ENCODE results near the gene ING4. TPM values are rescaled to one million over a fixed set of nuclear protein-coding genes. Genes with fewer than 3 reads are reported as not detected.

ING4 gene
- polyA plus RNA-seq, 1 of the 3 experiments (the other 2 are of a cell fraction), result 96.5 TPM

DNA sequence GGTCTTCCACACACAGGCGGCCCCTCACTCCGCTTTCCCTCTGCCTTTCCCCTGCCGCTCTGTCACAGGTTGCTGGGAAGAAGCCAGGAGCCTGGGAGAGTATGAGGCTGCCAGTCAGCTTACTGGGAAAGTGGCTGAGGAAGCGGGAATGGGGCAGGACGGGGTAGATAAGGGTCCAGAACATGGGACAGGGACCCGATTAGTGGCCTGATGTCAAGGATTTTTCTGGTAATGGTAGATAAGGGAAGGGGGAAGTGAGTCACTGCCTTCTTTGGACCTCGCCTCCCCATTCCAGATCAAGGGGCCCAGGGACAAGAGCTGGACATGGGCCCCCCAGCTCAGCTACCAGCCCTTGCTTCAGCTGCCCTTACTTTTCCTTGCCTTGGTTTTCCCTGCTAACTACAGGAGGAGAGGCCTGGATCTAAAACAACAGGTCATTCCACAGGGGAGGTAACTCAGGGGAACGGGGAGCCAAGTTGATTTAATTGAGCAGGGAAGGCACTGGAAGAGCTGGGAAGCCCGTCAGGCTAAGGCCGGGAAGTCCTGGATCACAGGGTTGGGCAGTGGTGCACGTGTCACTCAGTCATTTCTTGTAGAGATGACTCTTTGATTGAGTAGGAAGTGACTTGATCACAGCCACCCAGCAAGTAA, 23.6 kb downstream of the ING4 start:
- no peak overlapping the region for H3K9ac ChIP-seq
- no peaks in the 10 kb centered on the region for H4K20me1 ChIP-seq (ENCODE audit: insufficient read depth)
- TF ChIP-seq, protein P1, sequence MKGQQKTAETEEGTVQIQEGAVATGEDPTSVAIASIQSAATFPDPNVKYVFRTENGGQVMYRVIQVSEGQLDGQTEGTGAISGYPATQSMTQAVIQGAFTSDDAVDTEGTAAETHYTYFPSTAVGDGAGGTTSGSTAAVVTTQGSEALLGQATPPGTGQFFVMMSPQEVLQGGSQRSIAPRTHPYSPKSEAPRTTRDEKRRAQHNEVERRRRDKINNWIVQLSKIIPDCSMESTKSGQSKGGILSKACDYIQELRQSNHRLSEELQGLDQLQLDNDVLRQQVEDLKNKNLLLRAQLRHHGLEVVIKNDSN (IDR thresholded peaks at IDR 0.05; ENCODE audit: borderline replicate concordance, low read depth), result no peak
- no peak for TF ChIP-seq ELF1 (IDR thresholded peaks at IDR 0.05)
- TF ChIP-seq TCF12 (IDR thresholded peaks at IDR 0.05), result no peak
- no peak for TF ChIP-seq RAD21 (IDR thresholded peaks at IDR 0.05; ENCODE audit: low read length)
- TF ChIP-seq, protein P2, sequence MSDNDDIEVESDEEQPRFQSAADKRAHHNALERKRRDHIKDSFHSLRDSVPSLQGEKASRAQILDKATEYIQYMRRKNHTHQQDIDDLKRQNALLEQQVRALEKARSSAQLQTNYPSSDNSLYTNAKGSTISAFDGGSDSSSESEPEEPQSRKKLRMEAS (IDR thresholded peaks at IDR 0.05; ENCODE audit: low read depth), result no peak
- TF ChIP-seq RCOR1 (IDR thresholded peaks at IDR 0.05; ENCODE audit: low read length), result no peak
- WGBS (ENCODE audit: low lambda C conversion rate), result 69% methylated on average over 11 of the region's 11 CpGs
- no peaks in the 10 kb centered on the region for H3K9me2 ChIP-seq
- POLR2A ChIA-PET, result no interaction called here
- peak; percentile 8 for DNase-seq
- no peaks in the 10 kb centered on the region for H3K27me3 ChIP-seq (ENCODE audit: insufficient read depth)
- H3K4me1 ChIP-seq (ENCODE audit: control insufficient read depth in 1 of 2, insufficient read depth in 2 of 2, low read depth in 1 of 2, low read length in 1 of 2), result peaks cover 0 to 16% of the 10 kb centered on the region in 2 experiments; a peak in 1 of 4 replicates
- H2AFZ ChIP-seq (ENCODE audit: low read depth), result no peak overlapping the region
- no peak overlapping the region for H3K4me2 ChIP-seq
- H3K79me2 ChIP-seq (ENCODE audit: insufficient read depth), result no peaks in the 10 kb centered on the region
- no peaks in the 10 kb centered on the region for H3K36me3 ChIP-seq (replicated peaks in 1 of 2; ENCODE audit: control insufficient read depth in 1 of 2, insufficient read depth in 2 of 2, low read length in 1 of 2)
- H3K9me3 ChIP-seq, result no peaks in the 10 kb centered on the region
- no peaks in the 10 kb centered on the region for H3F3A ChIP-seq (replicated peaks; ENCODE audit: insufficient read depth)
- H3K27ac ChIP-seq (ENCODE audit: low read depth in 2 of 2, low read length in 1 of 2), result no peak overlapping the region
- no peak overlapping the region for H3K4me3 ChIP-seq (ENCODE audit: low read depth in 2 of 2, low read length in 1 of 2)
- CTCF ChIA-PET, result interaction anchor here (2.2 kb wide), 1 partner anchor 19 kb away, joined by 5 read pairs; no protein-coding TSS in a partner anchor

DNA sequence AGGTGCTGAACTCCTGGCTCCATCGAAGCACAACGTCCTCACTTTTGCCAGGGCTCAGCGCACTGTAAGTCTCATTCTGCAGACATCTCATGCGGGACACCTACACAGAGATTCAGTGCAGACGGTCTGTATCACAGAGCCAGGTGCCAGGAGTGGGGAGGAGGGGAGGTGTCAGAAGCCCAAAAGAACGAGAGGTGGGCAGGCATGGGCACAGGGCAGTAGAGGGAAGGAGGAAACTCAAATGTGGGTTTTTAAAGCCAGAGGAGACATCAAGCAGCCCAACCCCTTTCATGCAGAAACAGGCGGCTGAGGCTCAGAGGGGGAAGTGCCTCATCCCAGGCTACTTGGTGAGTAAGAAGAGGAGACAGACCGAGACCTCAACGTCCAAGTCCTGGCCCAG, 24.6 kb downstream of the ING4 start:
- Histone ChIP-seq H3K79me2 (ENCODE audit: insufficient read depth) (no peaks in the 10 kb centered on the region), H3K4me3 (ENCODE audit: low read depth in 2 of 2, low read length in 1 of 2) (no peak overlapping the region), H4K20me1 (ENCODE audit: insufficient read depth) (no peaks in the 10 kb centered on the region), H3K27ac (ENCODE audit: low read depth in 2 of 2, low read length in 1 of 2) (no peak overlapping the region), H2AFZ (ENCODE audit: low read depth) (no peak overlapping the region), H3K4me1 (ENCODE audit: control insufficient read depth in 1 of 2, insufficient read depth in 2 of 2, low read depth in 1 of 2, low read length in 1 of 2) (peaks cover 0 to 16% of the 10 kb centered on the region in 2 experiments; a peak in 1 of 4 replicates), H3K27me3 (ENCODE audit: insufficient read depth) (no peaks in the 10 kb centered on the region), H3K9ac (no peak overlapping the region), H3F3A (replicated peaks; ENCODE audit: insufficient read depth) (no peaks in the 10 kb centered on the region), H3K9me2 (no peaks in the 10 kb centered on the region), H3K36me3 (replicated peaks in 1 of 2; ENCODE audit: control insufficient read depth in 1 of 2, insufficient read depth in 2 of 2, low read length in 1 of 2) (no peaks in the 10 kb centered on the region), H3K4me2 (no peak overlapping the region), H3K9me3 (no peaks in the 10 kb centered on the region)
- ChIA-PET CTCF (no interaction called here), POLR2A (no interaction called here)
- WGBS (ENCODE audit: low lambda C conversion rate), result 90% methylated on average over 9 of the region's 9 CpGs
- TF ChIP-seq POLR2AphosphoS5 (IDR thresholded peaks at IDR 0.05; ENCODE audit: low read depth, low read length) (no peak), RAD21 (IDR thresholded peaks at IDR 0.05; ENCODE audit: low read length) (no peak), YY1 (IDR thresholded peaks at IDR 0.05; ENCODE audit: low read depth) (no peak), TEAD4 (IDR thresholded peaks at IDR 0.05; ENCODE audit: borderline replicate concordance, insufficient read depth) (no peak), GABPA (IDR thresholded peaks at IDR 0.05; ENCODE audit: low read depth) (no peak), EZH2phosphoT487 (IDR thresholded peaks at IDR 0.05; ENCODE audit: borderline replicate concordance, low read depth) (no peak), CHD2 (IDR thresholded peaks at IDR 0.05; ENCODE audit: low read length, partially characterized antibody) (no peak), MEF2A (IDR thresholded peaks at IDR 0.05; ENCODE audit: borderline replicate concordance, low read depth) (no peak), NFIC (IDR thresholded peaks at IDR 0.05; ENCODE audit: borderline replicate concordance) (no peak), ELF1 (IDR thresholded peaks at IDR 0.05) (no peak), FOXJ3 (CRISPR knock-in tag; IDR thresholded peaks at IDR 0.05) (no peak)
- TF ChIP-seq, protein P3, sequence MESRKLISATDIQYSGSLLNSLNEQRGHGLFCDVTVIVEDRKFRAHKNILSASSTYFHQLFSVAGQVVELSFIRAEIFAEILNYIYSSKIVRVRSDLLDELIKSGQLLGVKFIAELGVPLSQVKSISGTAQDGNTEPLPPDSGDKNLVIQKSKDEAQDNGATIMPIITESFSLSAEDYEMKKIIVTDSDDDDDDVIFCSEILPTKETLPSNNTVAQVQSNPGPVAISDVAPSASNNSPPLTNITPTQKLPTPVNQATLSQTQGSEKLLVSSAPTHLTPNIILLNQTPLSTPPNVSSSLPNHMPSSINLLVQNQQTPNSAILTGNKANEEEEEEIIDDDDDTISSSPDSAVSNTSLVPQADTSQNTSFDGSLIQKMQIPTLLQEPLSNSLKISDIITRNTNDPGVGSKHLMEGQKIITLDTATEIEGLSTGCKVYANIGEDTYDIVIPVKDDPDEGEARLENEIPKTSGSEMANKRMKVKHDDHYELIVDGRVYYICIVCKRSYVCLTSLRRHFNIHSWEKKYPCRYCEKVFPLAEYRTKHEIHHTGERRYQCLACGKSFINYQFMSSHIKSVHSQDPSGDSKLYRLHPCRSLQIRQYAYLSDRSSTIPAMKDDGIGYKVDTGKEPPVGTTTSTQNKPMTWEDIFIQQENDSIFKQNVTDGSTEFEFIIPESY (IDR thresholded peaks at IDR 0.05; ENCODE audit: borderline replicate concordance, low read depth), result no peak
- TF ChIP-seq, protein P2 (IDR thresholded peaks at IDR 0.05; ENCODE audit: low read depth), result no peak
- no peak for DNase-seq

Data from SK-N-SH (cell line).